Renal cortex interstitium (tissue), 11 donors: Measurements from ENCODE around the gene PDCD7. TPM values are rescaled to one million over a fixed set of nuclear protein-coding genes. Genes with fewer than 3 reads are reported as not detected.
A peak's percentile ranks its signal among the peaks of the same experiment; 100 is the strongest.
"Not testable (repeated sequence)": the region's sequence is repeated elsewhere in the genome, so short reads cannot be mapped to it uniquely, and the experiment has no call there.

Experiments
- DNase-seq, 11 donors: peaks; one replicate each; pipeline ENCODE4 v3.0.0-alpha.2; 2013; ENCODE audit warnings: low read depth in 9 of 11, low spot score in 4 of 11; ENCODE audit errors: extremely low read depth in 1 of 11
- polyA plus RNA-seq, 3 donors: library from polyadenylated mRNA; unstranded; fragments of 120-200 nt; gene quantifications; one replicate each; pipeline ENCODE4 v1.2.1, GENCODE V29; 2013; ENCODE audit not compliant: insufficient read length in 3 of 3

Gene PDCD7
- polyA plus RNA-seq, 3 donors, result 28.5 to 32.4 (median 30.4) TPM

DNA sequence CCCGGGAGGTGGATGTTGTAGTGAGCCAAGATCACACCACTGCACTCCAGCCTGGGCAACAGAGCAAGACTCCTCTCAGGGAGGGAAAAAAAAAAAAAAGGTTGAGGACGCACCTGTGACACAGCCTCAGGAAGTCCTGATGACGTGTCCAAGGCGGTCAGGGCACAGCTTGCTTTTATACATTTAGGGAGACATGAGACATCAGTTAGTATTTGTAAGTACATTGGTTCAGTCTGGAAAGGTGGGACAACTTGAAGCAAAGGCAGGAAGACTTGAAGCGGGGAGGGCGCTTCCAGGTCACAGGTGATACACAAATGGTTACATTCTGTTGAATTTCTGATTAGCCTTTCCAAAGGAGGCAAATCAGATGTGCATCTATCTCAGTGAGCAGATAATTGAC, 5.0 kb upstream of the PDCD7 start:
- DNase-seq, result not testable (repeated sequence)

GRCh38 chr15:65137893-65138292, 4.3 kb upstream of the PDCD7 start:
- DNase-seq, result not testable (repeated sequence)

DNA sequence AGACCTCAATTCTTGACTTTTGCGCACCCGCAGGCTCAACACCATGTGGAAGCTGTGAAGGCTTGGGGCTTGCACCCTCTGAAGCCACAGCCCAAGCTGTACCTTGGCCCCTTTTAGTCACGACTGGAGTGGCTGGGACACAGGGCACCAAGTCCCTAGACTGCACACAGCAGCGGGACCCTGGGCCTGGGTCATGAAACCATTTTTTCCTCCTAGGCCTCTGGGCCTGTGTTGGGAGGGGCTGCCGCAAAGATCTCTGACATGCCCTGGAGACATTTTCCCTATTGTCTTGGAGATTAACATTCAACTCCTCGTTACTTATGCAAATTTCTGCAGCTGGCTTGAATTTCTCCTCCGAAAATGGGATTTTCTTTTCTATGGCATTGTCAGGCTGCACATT, 3.5 kb upstream of the PDCD7 start:
- DNase-seq, result not testable (repeated sequence)

DNA sequence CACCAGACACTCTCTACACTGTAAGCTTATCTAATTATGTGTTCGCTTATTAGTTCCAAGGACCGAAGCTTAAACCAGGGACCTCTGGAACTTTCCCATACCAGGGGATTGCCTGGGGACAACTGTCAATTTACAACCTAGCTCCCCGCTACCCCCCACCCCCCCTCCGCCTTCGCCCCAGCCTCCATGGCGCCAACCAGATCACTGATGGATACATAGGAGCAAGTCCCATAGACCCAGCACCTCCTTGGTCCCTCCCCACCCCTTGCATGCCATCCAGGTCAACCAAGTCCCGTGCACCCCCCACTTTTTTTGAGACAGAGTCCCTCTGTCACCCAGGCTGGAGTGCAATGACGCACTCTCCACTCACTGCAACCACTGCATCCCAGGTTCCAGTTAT, 930 bp upstream of the PDCD7 start:
- DNase-seq, result no peak

GRCh38 chr15:65132878-65133547, 595 bp downstream of the PDCD7 start:
- peak; percentile 17 to 50 (median 31) for DNase-seq

GRCh38 chr15:65130941-65131340, 2.7 kb downstream of the PDCD7 start:
- DNase-seq, result no peak

- no peak for DNase-seq
Observed at GRCh38 chr15:65115542-65115941, 18.1 kb downstream of the PDCD7 start.

GRCh38 chr15:65115086-65115485, 18.5 kb downstream of the PDCD7 start, which contains the start of gene UBAP1L:
Gene UBAP1L (minus strand): TSS chr15:65115200. CDS start chr15:65106215, 8,985 bp downstream.
- no peak for DNase-seq

GRCh38 chr15:65110676-65111292, 22.8 kb downstream of the PDCD7 start:
- no peak for DNase-seq

- DNase-seq, result no peak
Observed at GRCh38 chr15:65106011-65106590, 27.5 kb downstream of the PDCD7 start.

DNA sequence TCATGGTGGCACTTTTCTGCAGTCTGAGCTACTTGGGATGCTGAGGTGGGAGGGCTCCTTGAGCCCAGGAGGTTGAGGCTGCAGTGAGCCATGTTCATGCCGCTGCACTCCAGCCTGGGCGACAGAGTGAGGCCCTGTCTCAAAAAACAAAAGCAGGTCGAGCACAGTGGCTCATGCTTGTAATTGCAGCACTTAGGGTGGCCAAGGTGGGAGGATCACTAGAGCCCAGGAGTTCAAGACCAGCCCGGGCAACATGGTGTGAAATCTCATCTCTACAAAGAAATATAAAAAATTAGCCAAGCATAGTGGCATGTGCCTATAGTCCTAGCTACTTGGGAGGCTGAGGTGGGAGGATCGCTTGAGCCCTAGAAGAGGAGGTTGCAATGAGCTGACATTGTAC, 28.6 kb downstream of the PDCD7 start:
- no peak for DNase-seq

- no peak for DNase-seq
Observed at GRCh38 chr15:65102912-65103311, 30.7 kb downstream of the PDCD7 start.

DNA sequence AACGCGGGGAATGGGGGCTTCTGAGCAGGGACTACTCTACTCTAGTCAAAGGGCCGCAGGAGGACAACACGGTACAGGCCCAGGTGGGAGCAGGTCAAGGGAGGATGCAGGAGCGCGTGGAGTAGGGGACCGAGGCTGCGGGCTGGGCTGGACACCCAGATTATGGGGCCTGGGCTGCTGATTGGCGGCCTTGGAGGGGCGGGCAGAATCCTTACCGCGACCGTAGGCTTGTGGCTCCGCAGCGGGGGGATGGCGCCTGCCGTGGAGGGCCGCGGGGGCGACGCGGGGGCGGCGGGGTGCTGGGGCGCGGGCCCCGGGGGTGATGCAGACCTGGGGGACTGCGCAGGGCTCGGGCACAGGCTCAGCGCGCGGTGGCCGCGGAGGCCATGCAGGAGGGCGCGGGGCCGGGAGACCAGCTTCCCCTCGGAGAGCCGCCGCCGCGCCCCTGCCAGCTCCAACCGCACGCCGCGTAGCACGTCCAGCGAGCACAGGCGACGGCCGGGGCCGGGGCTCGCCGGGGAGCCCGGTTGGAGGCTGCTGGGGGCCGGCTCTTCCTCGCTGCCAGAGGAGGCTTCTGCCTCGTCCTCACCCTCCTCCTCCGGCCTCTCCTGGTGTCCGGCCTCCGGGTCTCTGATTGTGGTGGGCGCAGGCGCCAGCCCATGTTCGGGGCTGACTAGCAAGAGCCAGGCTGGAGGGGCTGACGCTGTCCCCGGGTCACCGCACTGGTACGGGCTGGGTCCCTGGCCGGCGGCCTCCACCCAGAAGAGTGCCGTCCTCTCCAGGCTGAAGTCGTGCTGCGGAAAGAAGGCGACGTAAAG, 31.5 kb downstream of the PDCD7 start:
- no peak for DNase-seq

- peak; percentile 53 to 84 (median 76) for DNase-seq
Observed at GRCh38 chr15:65101411-65101890, 32.2 kb downstream of the PDCD7 start.

DNA sequence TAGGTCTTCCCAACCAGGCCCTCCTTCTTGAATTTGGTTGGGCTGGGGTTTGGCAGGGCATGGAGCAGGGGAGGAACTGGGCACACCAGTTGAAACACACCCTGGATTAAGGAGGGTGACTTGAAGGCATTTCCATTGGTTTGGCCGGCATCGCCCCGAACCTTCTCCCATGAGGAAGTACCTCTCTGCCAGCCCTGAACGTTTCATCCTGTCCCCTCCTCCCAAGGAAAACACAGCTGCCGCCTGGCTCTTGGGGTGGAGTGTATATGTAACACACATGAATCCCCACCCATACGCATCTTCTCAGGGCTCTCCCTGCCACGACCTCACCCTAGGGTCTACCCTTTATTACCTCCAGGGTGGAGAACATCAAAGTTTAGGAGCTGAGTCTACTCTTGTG, 33.2 kb downstream of the PDCD7 start:
- DNase-seq, result no peak

DNA sequence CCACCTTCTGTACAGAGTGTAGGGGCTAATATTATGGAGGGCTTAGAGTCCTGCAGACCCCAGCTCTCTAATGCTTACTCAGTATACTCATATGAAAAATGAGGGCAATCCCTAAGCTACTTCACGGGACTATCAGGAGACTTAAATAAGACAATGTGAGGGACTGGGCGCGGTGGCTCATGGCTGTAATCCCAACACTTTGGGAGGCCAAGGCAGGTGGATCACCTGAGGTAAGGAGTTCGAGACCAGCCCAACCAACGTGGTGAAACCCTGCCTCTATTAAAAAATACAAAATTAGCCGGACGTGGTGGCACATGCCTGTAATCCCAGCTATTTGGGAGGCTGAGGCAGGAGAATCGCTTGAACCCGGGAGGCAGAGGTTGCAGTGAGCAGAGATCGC, 33.8 kb downstream of the PDCD7 start:
- DNase-seq, result not testable (repeated sequence)

GRCh38 chr15:65099336-65099735, 34.3 kb downstream of the PDCD7 start:
- no peak for DNase-seq

DNA sequence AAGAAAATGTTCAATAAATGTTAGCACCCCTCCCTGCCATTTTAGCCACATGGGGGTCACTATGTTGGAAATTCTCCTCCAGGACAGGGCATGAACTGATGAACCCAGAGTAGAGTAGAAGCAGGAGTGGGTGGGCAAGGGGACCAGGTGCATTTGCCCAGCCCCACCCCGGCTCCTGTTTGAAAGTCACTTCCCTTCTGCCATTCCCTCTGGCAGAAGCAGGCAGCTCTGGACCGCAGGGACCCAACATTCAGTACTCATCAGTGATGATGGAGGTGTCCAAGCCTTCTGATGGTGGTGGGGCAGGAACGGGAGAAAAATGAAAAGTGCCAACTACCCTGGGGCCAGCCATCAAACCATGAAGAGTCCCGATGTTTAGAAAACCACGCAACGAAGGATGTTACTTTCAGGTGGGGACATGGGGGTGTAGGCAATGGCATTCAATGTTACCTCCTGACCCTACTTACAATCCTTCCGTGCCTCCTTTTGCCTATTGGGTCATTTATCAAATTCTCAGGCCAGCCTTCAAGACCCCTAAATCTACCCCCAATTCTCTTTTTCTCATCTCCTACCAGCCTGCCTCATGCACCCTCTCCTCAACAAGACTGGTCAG, 35.9 kb downstream of the PDCD7 start:
- no peak for DNase-seq
